Measurements from ENCODE around the gene RRAGA. TPM values are rescaled to one million over a fixed set of nuclear protein-coding genes. Genes with fewer than 3 reads are reported as not detected.
"Not testable (repeated sequence)": the region's sequence is repeated elsewhere in the genome, so short reads cannot be mapped to it uniquely, and the experiment has no call there.

RRAGA gene, protein sequence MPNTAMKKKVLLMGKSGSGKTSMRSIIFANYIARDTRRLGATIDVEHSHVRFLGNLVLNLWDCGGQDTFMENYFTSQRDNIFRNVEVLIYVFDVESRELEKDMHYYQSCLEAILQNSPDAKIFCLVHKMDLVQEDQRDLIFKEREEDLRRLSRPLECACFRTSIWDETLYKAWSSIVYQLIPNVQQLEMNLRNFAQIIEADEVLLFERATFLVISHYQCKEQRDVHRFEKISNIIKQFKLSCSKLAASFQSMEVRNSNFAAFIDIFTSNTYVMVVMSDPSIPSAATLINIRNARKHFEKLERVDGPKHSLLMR
- total RNA-seq (2014; rRNA removed; shearing (Covaris generic)) = 3.6 and 5.9 TPM in 2 replicates

DNA sequence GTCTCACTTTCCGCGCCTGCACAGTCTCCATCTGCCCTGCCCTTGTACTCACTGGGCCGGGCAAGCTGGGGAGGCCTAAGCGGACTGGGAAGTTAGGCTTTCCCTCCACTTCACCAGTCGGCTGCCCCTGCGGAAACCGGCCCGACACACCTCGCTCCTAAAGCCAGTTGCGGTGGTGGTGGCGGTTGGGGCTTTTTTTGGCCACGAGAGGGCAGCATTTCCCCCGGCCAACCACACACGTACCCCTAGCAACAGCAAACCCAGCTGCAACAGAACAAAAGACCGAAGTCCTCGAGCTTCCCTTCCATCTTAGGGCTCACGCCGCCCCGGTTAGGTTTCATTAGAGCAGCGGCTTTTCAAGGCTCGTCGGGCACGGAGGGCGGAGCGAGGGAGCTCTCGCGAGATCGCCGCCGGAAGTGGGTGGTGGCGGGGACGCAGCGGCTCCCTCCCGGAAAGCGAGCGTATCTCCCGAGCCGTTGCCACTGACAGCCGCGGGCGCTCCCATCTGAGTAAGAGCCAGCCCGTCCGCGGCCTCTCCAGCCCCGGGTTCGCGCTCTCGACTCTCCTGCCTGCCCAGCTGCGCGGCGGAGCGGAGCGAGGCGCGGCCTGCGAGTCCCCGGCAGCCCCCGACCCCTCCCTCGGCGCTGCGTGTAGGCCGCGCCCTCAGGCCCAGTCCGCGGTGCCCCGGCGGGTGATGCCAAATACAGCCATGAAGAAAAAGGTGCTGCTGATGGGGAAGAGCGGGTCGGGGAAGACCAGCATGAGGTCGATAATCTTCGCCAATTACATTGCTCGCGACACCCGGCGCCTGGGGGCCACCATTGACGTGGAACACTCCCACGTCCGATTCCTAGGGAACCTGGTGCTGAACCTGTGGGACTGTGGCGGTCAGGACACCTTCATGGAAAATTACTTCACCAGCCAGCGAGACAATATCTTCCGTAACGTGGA, at the start of gene RRAGA:
Gene RRAGA, plus strand, starts transcription at position 462 of the 951 bp plus-strand sequence. Its CDS starts 233 bp downstream, at position 695.
- peak; percentile 76 to 77 for DNase-seq (ENCODE audit: low read depth in 1 of 2, low spot score in 2 of 2)
- H3K27ac ChIP-seq = peak within 1 kb of the TSS; percentile 68
- H3K9me3 ChIP-seq (replicated peaks) = 0 out of 2 replicates have a peak, but pooled peaks cover 3% of the 10 kb centered on the region
- H3K36me3 ChIP-seq = peaks cover 6% of the 10 kb centered on the region; the same call in 1 of the 2 replicates
- H3K4me1 ChIP-seq (replicated peaks) = no peaks in the 10 kb centered on the region; the same call in 1 of the 2 replicates
- peak within 1 kb of the TSS; percentile 52 for H3K4me3 ChIP-seq
- H3K27me3 ChIP-seq (replicated peaks) = no peaks in the 10 kb centered on the region

DNA sequence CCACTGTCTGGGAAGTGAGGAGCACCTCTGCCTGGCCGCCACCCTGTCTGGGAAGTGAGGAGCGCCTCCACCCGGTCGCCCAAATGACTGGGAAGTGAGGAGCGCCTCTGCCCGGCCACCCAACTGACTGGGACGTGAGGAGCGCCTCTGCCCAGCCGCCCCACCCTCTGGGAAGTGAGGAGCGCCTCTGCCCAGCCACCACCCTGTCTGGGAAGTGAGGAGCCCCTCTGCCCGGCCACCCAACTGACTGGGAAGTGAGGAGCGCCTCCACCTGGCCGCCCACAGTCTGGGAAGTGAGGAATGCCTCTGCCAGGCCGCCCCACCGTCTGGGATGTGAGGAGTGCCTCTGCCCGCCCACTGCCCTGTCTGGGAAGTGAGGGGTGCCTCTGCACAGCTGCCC, 49.1 kb upstream of the RRAGA start:
- no peaks in the 10 kb centered on the region for H3K9me3 ChIP-seq (replicated peaks)
- no peak overlapping the region for H3K27ac ChIP-seq
- no peaks in the 10 kb centered on the region for H3K36me3 ChIP-seq
- no peak for DNase-seq (ENCODE audit: low read depth in 1 of 2, low spot score in 2 of 2)
- no peaks in the 10 kb centered on the region for H3K27me3 ChIP-seq (replicated peaks)
- H3K4me3 ChIP-seq = no peak overlapping the region
- no peaks in the 10 kb centered on the region for H3K4me1 ChIP-seq (replicated peaks)

- DNase-seq (ENCODE audit: low read depth in 1 of 2, low spot score in 2 of 2) = no peak
- no peaks in the 10 kb centered on the region for H3K27me3 ChIP-seq (replicated peaks)
- no peaks in the 10 kb centered on the region for H3K9me3 ChIP-seq (replicated peaks)
- H3K36me3 ChIP-seq = no peaks in the 10 kb centered on the region
- no peak overlapping the region for H3K27ac ChIP-seq
- no peak overlapping the region for H3K4me3 ChIP-seq
- no peaks in the 10 kb centered on the region for H3K4me1 ChIP-seq (replicated peaks)
Measured at GRCh38 chr9:19009391-19009965, 39.7 kb upstream of the RRAGA start.

DNA sequence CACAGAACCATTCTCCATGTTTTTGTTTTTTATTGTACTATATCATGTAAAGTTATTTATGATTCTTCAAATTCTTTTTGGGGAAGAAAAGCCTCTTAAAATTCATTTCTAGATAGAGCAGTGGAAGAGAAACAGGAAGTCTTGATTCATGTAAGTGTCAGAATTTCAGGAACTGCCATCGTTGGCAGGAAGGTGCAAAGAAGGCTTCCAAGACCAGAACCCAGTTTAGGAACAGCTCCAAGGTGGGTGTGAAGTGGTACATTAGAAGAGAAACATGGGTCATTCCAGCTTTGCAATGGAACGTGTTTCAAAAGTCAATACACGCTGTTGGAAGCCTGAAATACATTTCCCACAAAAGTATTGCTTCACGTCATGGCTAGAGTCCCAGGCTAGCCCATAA, 31.0 kb upstream of the RRAGA start:
- no peaks in the 10 kb centered on the region for H3K4me1 ChIP-seq (replicated peaks)

DNA sequence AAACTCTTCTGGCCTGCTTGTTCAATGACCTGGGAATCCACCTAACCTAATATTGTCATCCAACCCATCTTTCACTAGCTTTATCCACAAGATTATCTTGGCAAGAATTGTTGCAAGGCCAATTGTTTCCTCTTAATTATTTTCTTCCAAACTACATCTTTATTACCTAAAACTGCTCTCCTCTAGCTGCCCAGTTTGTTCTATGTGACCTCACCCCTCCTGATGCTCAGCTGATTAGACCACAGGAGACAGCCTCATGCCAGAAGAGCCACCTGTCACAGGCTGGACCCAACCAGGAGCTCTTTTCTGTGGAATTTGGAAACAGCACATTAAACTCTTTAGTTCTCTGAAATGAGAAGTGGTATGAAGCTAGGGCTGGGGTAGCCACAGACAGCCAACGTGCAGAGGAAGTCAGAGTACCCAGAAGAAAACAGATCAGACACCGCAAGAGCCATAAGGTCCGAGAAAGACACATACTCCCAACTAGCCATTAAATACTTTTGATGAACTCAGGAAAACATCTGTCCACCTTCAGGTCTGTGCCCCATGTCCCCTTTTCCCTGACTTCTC, 28.3 kb upstream of the RRAGA start:
- H3K4me1 ChIP-seq (replicated peaks) = no peaks in the 10 kb centered on the region
- no peaks in the 10 kb centered on the region for H3K36me3 ChIP-seq
- H3K27me3 ChIP-seq (replicated peaks) = no peaks in the 10 kb centered on the region
- H3K9me3 ChIP-seq (replicated peaks) = no peaks in the 10 kb centered on the region
- DNase-seq (ENCODE audit: low read depth in 1 of 2, low spot score in 2 of 2) = no peak
- no peak overlapping the region for H3K27ac ChIP-seq
- no peak overlapping the region for H3K4me3 ChIP-seq

More for the DNA sequence above, 31.0 kb upstream of the RRAGA start:
- no peak overlapping the region for H3K4me3 ChIP-seq
- H3K27ac ChIP-seq = no peak overlapping the region
- no peaks in the 10 kb centered on the region for H3K36me3 ChIP-seq
- H3K9me3 ChIP-seq (replicated peaks) = no peaks in the 10 kb centered on the region
- DNase-seq (ENCODE audit: low read depth in 1 of 2, low spot score in 2 of 2) = no peak
- H3K27me3 ChIP-seq (replicated peaks) = no peaks in the 10 kb centered on the region

- DNase-seq (ENCODE audit: low read depth in 1 of 2, low spot score in 2 of 2); H3K4me1 ChIP-seq (replicated peaks); H3K9me3 ChIP-seq (replicated peaks): not testable (repeated sequence)
Measured at GRCh38 chr9:19021649-19022048, 27.6 kb upstream of the RRAGA start.

GRCh38 chr9:19022206-19022605, 27.0 kb upstream of the RRAGA start:
- Histone ChIP-seq H3K4me1 (replicated peaks) (no peaks in the 10 kb centered on the region), H3K27me3 (replicated peaks) (no peaks in the 10 kb centered on the region), H3K36me3 (no peaks in the 10 kb centered on the region), H3K27ac (no peak overlapping the region), H3K9me3 (replicated peaks) (no peaks in the 10 kb centered on the region), H3K4me3 (no peak overlapping the region)
- DNase-seq (ENCODE audit: low read depth in 1 of 2, low spot score in 2 of 2) = no peak

More at GRCh38 chr9:19021649-19022048, 27.6 kb upstream of the RRAGA start:
- H3K27ac ChIP-seq; H3K36me3 ChIP-seq; H3K4me3 ChIP-seq; H3K27me3 ChIP-seq (replicated peaks): not testable (repeated sequence)

- Histone ChIP-seq H3K36me3 (no peaks in the 10 kb centered on the region), H3K4me1 (replicated peaks) (no peaks in the 10 kb centered on the region)
- no peak for DNase-seq (ENCODE audit: low read depth in 1 of 2, low spot score in 2 of 2)
Measured at GRCh38 chr9:19023078-19023477, 26.1 kb upstream of the RRAGA start.

DNA sequence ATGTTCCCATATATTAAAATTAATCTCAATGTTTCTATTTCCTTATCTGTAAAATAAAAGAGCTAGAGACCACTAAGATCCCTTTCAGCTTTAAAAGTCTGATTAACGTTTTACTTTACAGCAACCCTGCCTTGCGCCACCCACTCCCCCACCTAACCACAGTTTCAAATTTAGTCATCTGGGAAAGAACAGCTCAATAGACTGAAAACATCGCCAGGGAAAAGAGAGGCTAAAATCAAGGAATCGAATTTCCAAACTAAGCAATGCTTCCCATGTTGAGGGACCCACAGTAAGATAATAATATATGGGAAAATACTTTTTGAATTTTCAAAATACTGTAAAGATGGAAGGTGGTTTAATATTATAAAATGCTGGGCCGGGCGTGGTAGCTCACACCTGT, 22.9 kb upstream of the RRAGA start:
- Histone ChIP-seq H3K36me3 (no peaks in the 10 kb centered on the region), H3K27me3 (replicated peaks) (no peaks in the 10 kb centered on the region), H3K27ac (no peak overlapping the region), H3K9me3 (replicated peaks) (no peaks in the 10 kb centered on the region), H3K4me1 (replicated peaks) (no peaks in the 10 kb centered on the region), H3K4me3 (no peak overlapping the region)
- no peak for DNase-seq (ENCODE audit: low read depth in 1 of 2, low spot score in 2 of 2)

More at GRCh38 chr9:19023078-19023477, 26.1 kb upstream of the RRAGA start:
- Histone ChIP-seq H3K27me3 (replicated peaks) (no peaks in the 10 kb centered on the region), H3K9me3 (replicated peaks) (no peaks in the 10 kb centered on the region), H3K4me3 (no peak overlapping the region), H3K27ac (no peak overlapping the region)

DNA sequence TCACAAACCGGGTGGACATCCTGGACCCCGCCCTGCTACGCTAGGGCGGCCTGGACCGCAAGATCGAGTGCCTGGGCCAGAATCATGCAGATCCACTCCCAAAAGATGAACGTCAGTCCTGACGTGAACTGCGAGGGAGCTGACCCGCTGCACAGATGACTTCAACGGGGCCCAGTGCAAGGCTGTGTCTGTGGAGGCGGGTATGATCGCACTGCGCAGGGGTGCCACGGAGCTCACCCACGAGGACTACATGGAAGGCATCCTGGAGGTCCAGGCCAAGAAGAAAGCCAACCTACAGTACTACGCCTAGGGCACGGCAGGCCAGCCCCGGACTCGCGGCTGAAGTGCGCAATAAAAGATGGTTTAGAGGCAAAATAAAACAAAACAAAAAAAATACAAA, 21.4 kb upstream of the RRAGA start:
- H3K27ac ChIP-seq = no peak overlapping the region
- DNase-seq (ENCODE audit: low read depth in 1 of 2, low spot score in 2 of 2) = no peak
- no peaks in the 10 kb centered on the region for H3K9me3 ChIP-seq (replicated peaks)
- H3K36me3 ChIP-seq = no peaks in the 10 kb centered on the region
- H3K27me3 ChIP-seq (replicated peaks) = no peaks in the 10 kb centered on the region
- no peak overlapping the region for H3K4me3 ChIP-seq
- no peaks in the 10 kb centered on the region for H3K4me1 ChIP-seq (replicated peaks)

DNA sequence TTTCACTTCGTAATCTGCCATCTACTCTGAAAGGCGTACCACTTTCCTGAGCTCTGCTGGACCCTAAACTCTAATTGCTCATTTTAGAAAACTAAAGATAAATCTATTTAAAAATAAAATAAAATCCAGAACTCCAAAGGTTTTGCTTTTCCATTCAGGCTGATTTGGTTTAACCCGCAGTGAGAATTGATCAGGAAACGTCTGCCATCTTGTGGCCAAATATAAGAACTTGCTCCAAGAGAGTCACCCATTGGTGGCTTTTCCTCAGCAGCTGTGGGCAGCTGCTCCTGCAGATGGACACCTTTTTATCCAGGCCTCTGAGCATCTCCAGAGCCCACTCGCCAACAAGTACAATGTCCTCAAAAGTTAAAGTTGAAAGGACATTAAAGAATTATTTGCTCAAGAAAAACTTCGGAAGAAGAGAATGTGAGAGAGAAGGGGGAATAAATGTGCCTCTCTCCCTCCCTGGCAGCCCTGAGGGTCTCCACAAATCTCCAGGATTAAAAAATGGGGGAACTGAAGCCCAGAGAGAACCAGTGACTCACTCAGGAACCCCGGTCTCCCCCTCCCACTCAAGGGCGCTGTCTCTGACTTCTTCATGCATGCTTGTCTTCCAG, 20.3 kb upstream of the RRAGA start:
- H3K27me3 ChIP-seq (replicated peaks) = no peaks in the 10 kb centered on the region
- no peaks in the 10 kb centered on the region for H3K36me3 ChIP-seq
- H3K9me3 ChIP-seq (replicated peaks) = no peaks in the 10 kb centered on the region
- H3K27ac ChIP-seq = no peak overlapping the region
- no peak overlapping the region for H3K4me3 ChIP-seq
- H3K4me1 ChIP-seq (replicated peaks) = no peaks in the 10 kb centered on the region
- peak in 1 of 2 experiments; percentile 5 for DNase-seq (ENCODE audit: low read depth in 1 of 2, low spot score in 2 of 2)

GRCh38 chr9:19030899-19031298, 18.3 kb upstream of the RRAGA start:
- H3K27ac ChIP-seq = no peak overlapping the region
- no peak overlapping the region for H3K4me3 ChIP-seq
- H3K36me3 ChIP-seq = no peaks in the 10 kb centered on the region
- H3K27me3 ChIP-seq (replicated peaks) = no peaks in the 10 kb centered on the region
- H3K4me1 ChIP-seq (replicated peaks) = no peaks in the 10 kb centered on the region
- DNase-seq (ENCODE audit: low read depth in 1 of 2, low spot score in 2 of 2) = no peak
- no peaks in the 10 kb centered on the region for H3K9me3 ChIP-seq (replicated peaks)

GRCh38 chr9:19032406-19032805, 16.8 kb upstream of the RRAGA start:
- H3K9me3 ChIP-seq (replicated peaks) = no peaks in the 10 kb centered on the region
- DNase-seq (ENCODE audit: low read depth in 1 of 2, low spot score in 2 of 2) = no peak
- H3K27ac ChIP-seq = no peak overlapping the region
- H3K4me3 ChIP-seq = no peak overlapping the region
- no peaks in the 10 kb centered on the region for H3K27me3 ChIP-seq (replicated peaks)
- H3K4me1 ChIP-seq (replicated peaks) = no peaks in the 10 kb centered on the region
- H3K36me3 ChIP-seq = no peaks in the 10 kb centered on the region
